ENCODE data around the gene PI4K2A. TPM values are rescaled to one million over a fixed set of nuclear protein-coding genes. Genes with fewer than 3 reads are reported as not detected.

Gene PI4K2A
- total RNA-seq, 6 experiments from 2014 or later, result 6.2 to 18.1 (median 11.4) TPM

- WGBS (ENCODE audit: insufficient coverage, low coverage, low lambda C conversion rate, missing lambda C conversion rate), result 11% methylated on average over 7 of the region's 12 CpGs
- DNase-seq, result no peak
- TF ChIP-seq POLR2A (IDR thresholded peaks at IDR 0.05) (no peak), CTCF (IDR thresholded peaks at IDR 0.05) (peak; percentile 86 to 93 (median 91))
These were observed 61.1 kb downstream of the PI4K2A start for GRCh38 chr10:97701438-97702069.

GRCh38 chr10:97703398-97704067, 63.1 kb downstream of the PI4K2A start:
- peaks cover 0 to 14% (median 4%) of the 10 kb centered on the region in 4 donors for H3K4me1 ChIP-seq
- ATAC-seq, result no peak
- 74% methylated on average over 6 of the region's 7 CpGs for WGBS (ENCODE audit: insufficient coverage, low coverage, low lambda C conversion rate, missing lambda C conversion rate)
- no peaks in the 10 kb centered on the region for H3K9me3 ChIP-seq
- no peaks in the 10 kb centered on the region for H3K36me3 ChIP-seq
- no peak for TF ChIP-seq POLR2A (IDR thresholded peaks at IDR 0.05)
- no peak for TF ChIP-seq CTCF (IDR thresholded peaks at IDR 0.05)
- no peak for DNase-seq
- H3K27me3 ChIP-seq, result no peaks in the 10 kb centered on the region
- no peak overlapping the region for H3K27ac ChIP-seq
- intact Hi-C loops (cut with DNase I), result no loop called here
- no peak overlapping the region for H3K4me3 ChIP-seq

More at GRCh38 chr10:97701438-97702069, 61.1 kb downstream of the PI4K2A start:
- ATAC-seq, result peak; percentile 94 to 98 (median 98)
- Histone ChIP-seq H3K36me3 (no peaks in the 10 kb centered on the region), H3K4me1 (no peaks in the 10 kb centered on the region), H3K27ac (no peak overlapping the region), H3K4me3 (no peak overlapping the region), H3K9me3 (no peaks in the 10 kb centered on the region), H3K27me3 (no peaks in the 10 kb centered on the region)
- intact Hi-C loops (cut with DNase I), result no loop called here

- Histone ChIP-seq H3K9me3 (no peaks in the 10 kb centered on the region), H3K4me1 (peaks cover 0 to 14% (median 4%) of the 10 kb centered on the region in 4 donors), H3K4me3 (no peak overlapping the region), H3K36me3 (no peaks in the 10 kb centered on the region), H3K27ac (no peak overlapping the region), H3K27me3 (no peaks in the 10 kb centered on the region)
- no peak for TF ChIP-seq POLR2A (IDR thresholded peaks at IDR 0.05)
- no peak for TF ChIP-seq CTCF (IDR thresholded peaks at IDR 0.05)
- ATAC-seq, result no peak
- intact Hi-C loops (cut with DNase I), result no loop called here
- DNase-seq, result no peak
- 57% methylated on average over 1 of the region's 1 CpG for WGBS (ENCODE audit: insufficient coverage, low coverage, low lambda C conversion rate, missing lambda C conversion rate)
These were observed 63.9 kb downstream of the PI4K2A start for GRCh38 chr10:97704341-97704740.

GRCh38 chr10:97705006-97705670, 64.7 kb downstream of the PI4K2A start:
- Histone ChIP-seq H3K27me3 (no peaks in the 10 kb centered on the region), H3K9me3 (no peaks in the 10 kb centered on the region), H3K36me3 (no peaks in the 10 kb centered on the region), H3K4me3 (no peak overlapping the region), H3K27ac (no peak overlapping the region), H3K4me1 (peaks cover 0 to 14% (median 4%) of the 10 kb centered on the region in 4 donors)
- ATAC-seq (no peak), DNase-seq (peak in 1 of 3 donors; percentile 17)
- intact Hi-C loops (cut with DNase I), result no loop called here
- no peak for TF ChIP-seq CTCF (IDR thresholded peaks at IDR 0.05)
- TF ChIP-seq POLR2A (IDR thresholded peaks at IDR 0.05), result no peak
- WGBS (ENCODE audit: insufficient coverage, low coverage, low lambda C conversion rate, missing lambda C conversion rate), result 79% methylated on average over 2 of the region's 3 CpGs

Measured in right lobe of liver (tissue), 6 donors.